ENCODE data around the gene ADD1. TPM values are rescaled to one million over a fixed set of nuclear protein-coding genes. Genes with fewer than 3 reads are reported as not detected.

ADD1 gene
- total and polyA plus RNA-seq, 2 donors from 2014 or later: 232 to 313 TPM

- intact Hi-C loops (cut with DNase I): no loop called here
- Histone ChIP-seq H3K36me3 (ENCODE audit: control insufficient read depth in 2 of 3, insufficient read depth in 3 of 3, low read length in 3 of 3) (no peaks in the 10 kb centered on the region), H3K9ac (ENCODE audit: low read length in 3 of 3) (peak overlapping the region; percentile 30 to 57 (median 41)), H3K9me3 (ENCODE audit: control insufficient read depth in 2 of 3, insufficient read depth in 1 of 3, low read length in 3 of 3) (no peaks in the 10 kb centered on the region), H3K27me3 (ENCODE audit: control insufficient read depth, insufficient read depth, low read length) (no peaks in the 10 kb centered on the region), H3K4me3 (ENCODE audit: low read length in 3 of 3) (peak overlapping the region; percentile 71 to 91 (median 77)), H3K4me1 (ENCODE audit: control insufficient read depth in 2 of 3, insufficient read depth in 2 of 3, low read depth in 1 of 3, low read length in 3 of 3) (peaks cover 0 to 20% (median 10%) of the 10 kb centered on the region in 3 donors), H3K27ac (ENCODE audit: low read depth in 2 of 2, low read length in 2 of 2) (peak overlapping the region; percentile 67 to 91)
- peak; percentile 50 to 86 (median 75) for DNase-seq
- TF ChIP-seq CTCF (IDR thresholded peaks at IDR 0.05; ENCODE audit: borderline replicate concordance, extremely low read depth, insufficient read depth): no peak
- FAIRE-seq: no peak
Observed at GRCh38 chr4:2843941-2844584, 419 bp downstream of the ADD1 start.

GRCh38 chr4:2846172-2846571 lies 2.5 kb downstream of the ADD1 start:
- FAIRE-seq (no peak), DNase-seq (no peak)
- Histone ChIP-seq H3K4me1 (ENCODE audit: control insufficient read depth in 2 of 3, insufficient read depth in 2 of 3, low read depth in 1 of 3, low read length in 3 of 3) (peaks cover 0 to 29% (median 20%) of the 10 kb centered on the region in 3 donors), H3K27me3 (ENCODE audit: control insufficient read depth, insufficient read depth, low read length) (no peaks in the 10 kb centered on the region), H3K9ac (ENCODE audit: low read length in 3 of 3) (no peak overlapping the region), H3K4me3 (ENCODE audit: low read length in 3 of 3) (no peak overlapping the region), H3K9me3 (ENCODE audit: control insufficient read depth in 2 of 3, insufficient read depth in 1 of 3, low read length in 3 of 3) (no peaks in the 10 kb centered on the region), H3K27ac (ENCODE audit: low read depth in 2 of 2, low read length in 2 of 2) (no peak overlapping the region), H3K36me3 (ENCODE audit: control insufficient read depth in 2 of 3, insufficient read depth in 3 of 3, low read length in 3 of 3) (no peaks in the 10 kb centered on the region)
- TF ChIP-seq CTCF (IDR thresholded peaks at IDR 0.05; ENCODE audit: borderline replicate concordance, extremely low read depth, insufficient read depth): no peak
- intact Hi-C loops (cut with DNase I): no loop called here

- FAIRE-seq (no peak), DNase-seq (no peak)
- Histone ChIP-seq H3K9me3 (ENCODE audit: control insufficient read depth in 2 of 3, insufficient read depth in 1 of 3, low read length in 3 of 3) (no peaks in the 10 kb centered on the region), H3K4me3 (ENCODE audit: low read length in 3 of 3) (no peak overlapping the region), H3K27me3 (ENCODE audit: control insufficient read depth, insufficient read depth, low read length) (no peaks in the 10 kb centered on the region), H3K36me3 (ENCODE audit: control insufficient read depth in 2 of 3, insufficient read depth in 3 of 3, low read length in 3 of 3) (no peaks in the 10 kb centered on the region), H3K9ac (ENCODE audit: low read length in 3 of 3) (no peak overlapping the region), H3K27ac (ENCODE audit: low read depth in 2 of 2, low read length in 2 of 2) (peak overlapping the region in 1 of 2 donors; percentile 22), H3K4me1 (ENCODE audit: control insufficient read depth in 2 of 3, insufficient read depth in 2 of 3, low read depth in 1 of 3, low read length in 3 of 3) (peaks cover 0 to 29% (median 24%) of the 10 kb centered on the region in 3 donors)
- intact Hi-C loops (cut with DNase I): no loop called here
- no peak for TF ChIP-seq CTCF (IDR thresholded peaks at IDR 0.05; ENCODE audit: borderline replicate concordance, extremely low read depth, insufficient read depth)
Observed at GRCh38 chr4:2847302-2847871, 3.7 kb downstream of the ADD1 start.
